Mammary epithelial cell (primary cell): ENCODE results near the gene MIPOL1.

Experiments
- EZH2 ChIP-seq: IDR thresholded peaks from 2 replicates; pipeline ENCODE4 v1.6.1; 2012; ENCODE audit warnings: low read length, inconsistent platforms, borderline replicate concordance
- TF ChIP-seq, protein P1 (sequence below), 2 donors: IDR thresholded peaks in 1 of 2; conservative IDR thresholded peaks in 1 of 2; 2 replicates each; pipeline ENCODE4 v1.5.1; 2011 to 2012; ENCODE audit warnings: inconsistent platforms in 2 of 2, low read length in 2 of 2, mild to moderate bottlenecking in 2 of 2, control low read depth in 1 of 2, low read depth in 1 of 2; ENCODE audit not compliant: insufficient read depth in 1 of 2; ENCODE audit errors: extremely low read depth in 1 of 2

DNA sequence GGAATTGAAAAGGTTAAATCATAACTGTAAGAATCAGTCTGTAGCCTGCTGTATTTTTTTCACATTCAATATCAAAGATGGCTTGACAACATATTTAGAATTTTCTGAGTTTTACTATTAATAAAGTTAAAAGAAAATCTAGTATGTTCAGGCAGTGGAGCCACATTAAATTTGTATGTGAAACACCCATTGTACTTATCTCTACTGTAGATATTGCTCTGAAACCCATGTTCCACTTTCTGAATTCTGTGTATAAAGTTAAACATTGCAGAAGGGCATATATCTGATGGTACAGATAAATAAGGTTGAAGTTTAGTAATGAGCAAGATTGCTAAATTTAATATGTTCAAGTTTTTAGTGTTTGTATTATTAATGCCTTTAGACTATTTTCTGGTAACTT lies 224.6 kb downstream of the MIPOL1 start:
- TF ChIP-seq, protein P1, sequence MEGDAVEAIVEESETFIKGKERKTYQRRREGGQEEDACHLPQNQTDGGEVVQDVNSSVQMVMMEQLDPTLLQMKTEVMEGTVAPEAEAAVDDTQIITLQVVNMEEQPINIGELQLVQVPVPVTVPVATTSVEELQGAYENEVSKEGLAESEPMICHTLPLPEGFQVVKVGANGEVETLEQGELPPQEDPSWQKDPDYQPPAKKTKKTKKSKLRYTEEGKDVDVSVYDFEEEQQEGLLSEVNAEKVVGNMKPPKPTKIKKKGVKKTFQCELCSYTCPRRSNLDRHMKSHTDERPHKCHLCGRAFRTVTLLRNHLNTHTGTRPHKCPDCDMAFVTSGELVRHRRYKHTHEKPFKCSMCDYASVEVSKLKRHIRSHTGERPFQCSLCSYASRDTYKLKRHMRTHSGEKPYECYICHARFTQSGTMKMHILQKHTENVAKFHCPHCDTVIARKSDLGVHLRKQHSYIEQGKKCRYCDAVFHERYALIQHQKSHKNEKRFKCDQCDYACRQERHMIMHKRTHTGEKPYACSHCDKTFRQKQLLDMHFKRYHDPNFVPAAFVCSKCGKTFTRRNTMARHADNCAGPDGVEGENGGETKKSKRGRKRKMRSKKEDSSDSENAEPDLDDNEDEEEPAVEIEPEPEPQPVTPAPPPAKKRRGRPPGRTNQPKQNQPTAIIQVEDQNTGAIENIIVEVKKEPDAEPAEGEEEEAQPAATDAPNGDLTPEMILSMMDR (conservative IDR thresholded peaks at IDR 0.05 in 1 of 2, IDR thresholded peaks at IDR 0.05 in 1 of 2; ENCODE audit: extremely low read depth in 1 of 2, insufficient read depth in 1 of 2, low read depth in 1 of 2, low read length in 2 of 2), result no peak
- TF ChIP-seq EZH2, result no peak
